NCI-H128 (cell line): ENCODE data around the gene DYNC2H1.

ENCODE experiments used
- DNase-seq: peaks from one replicate; lab custom pipeline; 2025; ENCODE audit not compliant: unreplicated experiment; lab: John Stamatoyannopoulos, UW

The DYNC2H1 gene

DNA sequence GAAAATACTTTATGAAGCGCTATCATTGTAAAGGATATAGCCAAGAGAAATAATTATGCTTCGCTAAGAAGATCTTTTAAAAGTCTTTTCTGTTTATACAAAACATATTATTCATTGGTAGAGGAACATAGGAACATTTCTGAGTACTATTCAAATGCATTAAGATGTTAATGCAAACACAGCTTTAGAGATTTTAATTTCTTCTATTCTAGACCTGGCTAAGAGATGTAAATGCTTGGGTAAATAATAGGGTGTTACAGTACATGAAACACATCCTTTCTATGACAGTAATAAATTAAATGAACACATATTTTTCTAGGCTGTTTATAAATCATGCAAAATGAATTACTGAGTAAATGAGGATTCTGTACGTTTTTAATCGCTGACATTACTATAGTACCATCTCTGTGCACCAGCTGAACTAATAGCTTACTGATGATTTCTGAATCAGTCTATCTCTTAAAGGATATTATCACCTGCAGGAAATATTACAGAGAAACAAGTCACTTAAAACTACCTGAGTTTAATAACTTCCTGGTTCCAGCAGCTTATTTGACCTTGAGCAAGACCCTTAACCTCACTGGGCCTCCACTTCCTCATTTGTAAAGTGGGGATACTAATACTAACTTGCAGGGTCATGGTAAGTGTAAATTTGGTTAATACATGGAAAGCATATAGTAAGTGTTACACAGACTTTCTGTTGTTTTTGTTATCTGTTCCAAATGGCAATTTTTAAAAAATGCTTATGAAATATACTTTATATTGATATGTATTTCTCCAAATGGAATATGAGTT is 344.9 kb downstream of the DYNC2H1 start:
- no peak for DNase-seq

DNA sequence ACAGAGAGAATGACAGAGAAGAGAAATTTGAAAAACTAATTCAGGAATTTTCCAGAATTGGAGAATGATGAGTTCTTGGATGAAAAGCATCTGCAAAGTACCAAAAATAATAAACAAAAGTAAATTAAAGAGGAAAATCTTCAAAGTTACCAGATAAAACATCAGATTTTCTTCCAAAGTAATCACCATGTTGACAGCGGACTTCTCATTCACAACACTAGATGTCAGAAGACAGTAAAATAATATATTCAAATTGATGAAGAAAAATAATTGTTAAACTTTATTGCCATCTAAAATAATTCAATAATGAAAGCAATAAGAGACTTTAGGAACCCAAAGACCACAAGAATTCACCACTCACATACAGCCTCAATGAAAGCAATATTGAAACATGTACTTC is 355.2 kb downstream of the DYNC2H1 start:
- no peak for DNase-seq

DNA sequence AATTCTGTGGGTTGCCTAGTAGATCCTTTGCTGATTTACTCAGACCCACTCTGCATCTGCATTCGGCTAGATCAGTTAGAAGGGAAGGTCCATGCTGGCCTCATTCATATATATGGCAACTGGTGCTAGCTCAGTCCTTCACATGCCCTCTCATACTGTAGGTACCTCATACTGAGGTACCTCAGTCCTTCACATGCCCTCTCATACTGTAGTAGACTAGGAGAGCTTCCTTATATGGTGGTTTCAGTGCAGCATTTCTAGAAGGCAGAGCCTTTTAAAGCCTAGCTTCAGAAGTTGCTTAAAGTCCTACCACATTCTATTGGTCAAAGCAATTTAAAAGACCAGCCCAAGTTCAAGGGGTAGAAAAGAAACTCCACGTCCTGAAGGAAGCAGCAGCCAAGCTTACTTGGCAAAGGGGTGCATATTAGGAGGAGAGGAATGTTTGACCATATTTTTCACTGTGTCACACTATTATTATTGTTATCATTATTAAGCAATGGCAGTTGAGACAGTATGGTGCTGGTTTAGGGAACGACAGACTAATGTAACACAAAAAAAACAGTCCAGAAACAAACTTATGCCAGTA is 356.4 kb downstream of the DYNC2H1 start:
- DNase-seq: no peak

DNA sequence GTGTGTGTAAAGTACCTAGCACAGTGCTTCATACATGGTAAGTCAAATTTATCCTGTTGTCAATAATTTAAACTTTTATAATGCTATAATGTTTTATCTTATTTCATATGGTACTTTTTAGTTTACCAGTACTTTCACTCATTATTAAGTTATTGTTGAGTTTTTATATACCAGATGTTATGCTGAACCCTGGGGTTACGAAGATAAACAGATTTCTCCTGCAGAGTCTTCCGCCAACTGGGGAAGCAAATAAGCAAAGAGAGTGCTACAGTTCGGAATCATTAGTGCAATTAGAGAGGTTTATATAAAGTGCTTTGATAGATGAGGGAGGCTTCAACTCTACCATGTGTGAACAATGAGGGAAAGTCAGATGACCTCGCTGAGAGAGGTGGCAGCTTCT is 362.3 kb downstream of the DYNC2H1 start:
- DNase-seq: no peak

DNA sequence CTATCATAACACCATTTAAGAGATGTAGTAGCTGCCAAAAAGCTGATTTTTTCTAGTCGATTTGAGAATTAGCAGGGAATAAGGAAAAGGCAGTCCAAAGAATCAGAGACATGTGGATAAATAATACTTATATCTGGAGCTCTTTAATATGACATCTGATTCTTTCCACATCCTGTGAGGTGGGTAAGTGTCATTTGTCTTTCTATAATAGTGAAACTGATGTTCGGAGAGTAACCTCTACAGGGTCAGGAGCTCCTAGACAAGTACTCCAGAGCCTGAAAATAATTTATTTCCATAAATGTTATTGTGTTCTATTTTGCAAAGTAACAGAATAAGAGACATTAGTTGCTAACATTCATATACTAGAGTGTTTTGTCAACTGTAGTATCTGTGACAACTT is 367.6 kb downstream of the DYNC2H1 start:
- DNase-seq: no peak

DNA sequence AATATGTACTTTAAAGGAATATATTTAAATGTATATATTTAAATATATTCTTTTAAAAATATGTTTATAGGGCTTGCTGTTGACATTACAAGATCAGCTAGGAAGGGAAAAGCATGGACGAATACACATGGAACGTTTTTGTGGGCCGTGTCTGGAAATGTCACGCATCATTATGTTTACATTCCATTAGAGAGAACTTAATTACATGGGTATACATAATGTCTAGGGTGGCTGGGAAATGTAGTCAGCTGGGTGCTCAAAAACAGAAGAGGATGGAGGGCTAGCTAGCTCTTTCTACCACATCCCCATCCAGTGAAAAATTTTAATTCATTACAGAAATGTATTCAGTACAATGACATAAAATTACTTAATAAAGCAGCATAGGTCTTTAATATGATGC is 371.2 kb downstream of the DYNC2H1 start:
- no peak for DNase-seq

DNA sequence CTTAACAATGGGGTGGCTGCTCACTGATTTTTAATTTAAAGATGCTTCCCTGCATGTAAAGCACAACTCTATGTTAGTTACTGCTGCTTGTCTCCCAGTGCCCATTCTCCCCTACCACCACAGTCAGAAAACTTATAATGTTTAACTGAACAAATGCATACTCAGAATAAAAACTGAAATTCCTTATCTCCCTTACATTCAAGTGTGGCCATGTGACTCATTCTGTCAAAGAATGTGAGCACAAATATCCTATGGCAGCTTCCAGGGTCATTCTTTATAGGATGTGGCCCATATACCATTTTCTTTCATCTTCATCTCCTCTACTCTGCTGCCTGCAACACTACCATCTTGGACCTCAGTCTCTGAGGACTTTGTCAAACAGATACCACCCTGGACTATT is 374.8 kb downstream of the DYNC2H1 start:
- no peak for DNase-seq

DNA sequence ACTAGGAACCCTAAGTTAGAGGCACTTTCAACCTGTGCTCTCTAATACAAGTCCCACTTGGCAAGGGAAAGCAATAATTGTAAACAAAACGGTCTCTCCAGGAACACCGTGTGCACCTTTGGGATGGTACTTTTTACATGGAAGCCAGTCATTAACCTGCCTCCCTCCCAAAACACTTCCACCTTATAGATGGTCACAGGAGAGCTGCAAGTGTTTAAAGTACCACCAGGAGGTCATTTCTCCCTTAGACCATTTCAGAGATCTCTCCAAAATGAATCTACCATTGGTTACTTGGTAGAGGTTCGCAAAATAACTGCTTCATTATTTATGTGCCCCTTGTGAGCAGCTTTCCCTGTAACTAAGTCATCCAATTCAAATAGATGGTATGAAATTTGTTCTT is 375.3 kb downstream of the DYNC2H1 start:
- DNase-seq: no peak

DNA sequence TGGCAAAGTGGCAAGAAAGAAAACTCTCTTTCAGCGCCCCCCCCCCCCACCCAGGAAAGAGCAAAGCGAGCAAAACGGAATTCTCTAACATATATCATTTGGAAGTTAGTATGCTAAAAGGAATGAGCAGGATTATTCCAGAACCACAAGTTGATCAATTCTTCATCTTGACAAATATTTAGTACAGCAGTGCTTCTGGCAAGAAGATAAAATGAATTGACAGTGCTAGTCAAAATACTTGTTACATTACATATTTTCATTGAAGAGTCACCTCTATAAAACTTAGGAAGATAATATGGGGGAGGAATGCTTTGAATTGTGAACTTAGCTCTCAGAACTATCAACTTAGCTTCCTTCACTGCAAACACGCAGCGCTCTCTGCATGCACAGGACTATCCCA is 377.4 kb downstream of the DYNC2H1 start:
- DNase-seq: no peak

DNA sequence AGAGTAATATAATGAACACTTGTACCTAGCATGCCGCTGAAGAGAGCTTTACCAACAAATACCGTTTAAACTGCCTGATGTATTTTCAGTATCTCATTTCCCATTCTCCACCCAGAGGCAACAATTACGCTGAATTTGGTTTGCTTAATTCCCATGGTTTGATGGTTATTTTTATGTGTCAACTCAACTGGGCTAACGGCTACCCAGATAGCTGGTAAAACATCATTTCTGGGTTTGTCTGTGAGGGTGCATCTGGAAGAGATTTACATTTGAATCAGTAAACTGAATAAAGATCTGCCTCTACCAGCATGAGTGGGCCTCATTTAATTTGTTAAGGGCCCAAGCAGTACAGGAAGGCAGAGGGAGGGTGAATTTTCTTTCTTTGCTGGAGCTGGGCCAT is 377.9 kb downstream of the DYNC2H1 start:
- no peak for DNase-seq

DNA sequence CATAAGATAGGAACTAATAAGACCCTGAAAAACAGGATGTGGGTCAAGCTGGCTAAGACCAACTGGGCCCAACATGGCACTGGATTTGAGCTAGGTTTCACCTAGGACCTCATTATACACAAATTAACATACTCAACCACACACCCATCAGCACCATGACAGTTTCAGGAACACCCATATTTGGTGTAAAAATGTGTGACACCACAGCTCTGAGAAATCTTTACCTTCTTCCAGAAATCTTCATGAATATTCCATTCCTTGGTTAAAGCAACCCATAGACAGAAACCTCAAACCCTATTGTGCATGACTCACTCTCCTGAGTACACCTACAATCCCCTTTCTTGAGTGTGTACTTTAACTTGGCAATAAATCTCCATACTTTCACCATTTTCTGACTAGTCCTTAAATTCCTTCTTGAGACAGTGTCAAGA is 378.8 kb downstream of the DYNC2H1 start:
- no peak for DNase-seq

DNA sequence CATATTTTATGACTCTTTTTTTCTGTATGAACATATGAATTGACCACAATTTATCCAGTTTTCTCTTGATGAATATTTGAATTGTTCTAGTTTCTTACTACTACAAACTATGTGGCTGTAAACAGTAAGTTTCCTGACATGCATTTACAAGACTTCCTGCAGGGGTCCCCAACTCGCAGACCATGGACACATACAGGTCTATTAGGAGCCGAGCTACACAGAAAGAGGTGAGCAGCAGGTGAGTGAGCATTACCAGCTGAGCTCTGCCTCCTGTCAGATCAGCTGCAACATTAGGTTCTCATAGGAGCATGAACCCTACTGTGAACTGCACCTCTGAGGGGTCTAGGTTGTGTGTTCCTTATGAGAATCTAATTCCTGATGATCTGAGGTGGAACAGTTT is 379.4 kb downstream of the DYNC2H1 start:
- no peak for DNase-seq

DNA sequence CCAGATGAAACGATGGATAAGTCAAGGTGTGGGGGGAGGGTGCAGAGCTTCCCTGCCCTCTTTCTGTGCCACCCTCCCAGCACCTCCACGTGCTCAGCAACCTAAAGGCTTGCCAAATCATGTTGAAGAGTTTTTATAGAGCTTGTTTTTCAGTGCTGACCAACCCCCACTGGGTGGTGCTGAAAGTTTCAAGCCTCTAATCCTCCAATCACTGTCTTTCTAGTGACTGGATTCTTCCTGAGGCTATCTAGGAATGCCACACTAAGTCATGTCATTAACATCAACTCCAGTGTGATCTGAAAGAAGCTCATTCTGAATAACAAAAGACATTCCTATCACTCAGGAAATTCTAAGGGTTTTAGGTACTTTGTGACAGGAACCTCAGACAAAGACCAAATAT is 382.6 kb downstream of the DYNC2H1 start:
- no peak for DNase-seq

DNA sequence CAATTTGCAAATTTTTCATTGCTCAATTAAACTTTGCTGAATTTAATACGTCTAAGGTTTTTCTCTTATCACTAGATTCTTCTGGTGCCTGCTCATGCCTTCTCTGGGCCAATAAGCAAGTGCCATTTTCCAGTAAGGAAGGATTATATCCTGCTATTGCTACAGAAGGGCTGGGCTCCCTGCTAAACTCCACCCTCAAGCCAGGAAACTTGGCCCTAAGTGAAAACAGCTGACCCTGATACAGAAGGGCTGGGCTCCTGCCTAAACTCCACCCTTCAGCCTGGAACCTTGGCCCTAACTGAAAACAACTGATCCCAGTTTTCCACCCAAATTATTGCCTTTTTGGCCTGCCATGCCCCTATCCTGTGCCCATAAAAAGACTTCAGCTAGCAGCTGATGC is 385.3 kb downstream of the DYNC2H1 start:
- DNase-seq: no peak

DNA sequence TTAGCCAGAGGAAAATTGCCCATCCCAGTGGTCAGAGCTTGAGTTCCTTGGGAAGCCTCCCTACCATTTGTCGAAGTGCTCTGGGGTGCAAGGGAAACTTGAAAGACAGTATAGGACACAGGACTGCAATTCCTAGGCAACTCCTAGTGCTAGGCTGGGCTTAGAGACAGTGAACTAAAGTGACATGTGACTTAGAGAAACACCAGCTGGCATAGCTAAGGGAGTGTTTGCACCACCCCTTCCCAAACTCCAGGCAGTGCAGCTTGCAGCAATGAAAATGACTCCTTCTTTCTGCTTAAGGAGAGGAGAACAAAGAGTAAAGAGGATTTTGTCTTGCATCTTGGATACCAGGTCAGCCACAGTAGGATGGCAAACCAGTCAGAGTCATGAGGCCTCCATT is 388.0 kb downstream of the DYNC2H1 start:
- no peak for DNase-seq

DNA sequence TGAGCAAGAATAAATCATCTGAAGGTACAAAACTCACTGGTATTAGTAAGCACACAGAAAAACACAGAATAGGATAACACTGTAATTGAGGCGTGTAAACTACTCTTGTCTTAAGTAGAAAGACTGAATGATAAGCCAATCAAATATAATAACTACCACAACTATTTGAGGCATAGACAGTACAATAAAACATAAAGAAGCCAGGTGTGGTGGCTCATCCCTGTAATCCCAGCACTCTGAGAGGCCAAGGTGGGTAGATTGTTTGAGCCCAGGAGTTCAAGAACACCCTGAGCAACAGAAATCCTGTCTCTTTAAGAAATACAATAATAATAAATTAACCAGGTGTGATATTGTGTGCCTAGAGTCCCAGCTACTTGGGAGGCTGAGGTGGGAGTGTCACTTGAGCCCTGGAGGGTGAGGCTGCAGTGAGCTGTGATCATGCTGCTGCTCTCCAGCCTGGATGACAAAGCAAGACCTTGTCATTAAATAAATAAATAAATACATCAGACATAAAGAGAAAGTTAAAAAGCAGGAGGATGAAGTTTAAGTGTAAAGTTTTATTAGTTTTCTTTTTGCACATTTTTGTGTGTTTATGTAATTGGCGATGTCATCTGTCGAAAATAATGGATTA is 390.6 kb downstream of the DYNC2H1 start:
- DNase-seq: no peak

DNA sequence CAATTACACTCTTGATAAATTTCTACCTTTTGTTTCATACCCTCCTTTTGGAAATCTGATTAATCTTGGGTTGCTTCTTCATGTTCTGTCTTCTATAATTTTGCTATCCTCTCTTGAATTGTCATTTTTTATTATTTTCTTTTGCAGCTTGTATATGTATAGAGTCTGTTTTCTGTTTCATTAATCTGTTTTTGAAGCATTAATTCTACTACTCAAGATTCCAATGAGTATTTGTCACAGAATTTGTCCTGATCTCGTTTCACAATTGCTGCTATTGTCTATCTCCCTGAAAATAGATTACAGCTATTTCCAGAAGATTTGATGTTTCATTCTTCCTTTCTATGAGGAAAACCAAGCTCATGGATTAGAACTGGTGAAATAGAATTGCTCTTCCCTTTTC is 406.1 kb downstream of the DYNC2H1 start:
- DNase-seq: no peak

DNA sequence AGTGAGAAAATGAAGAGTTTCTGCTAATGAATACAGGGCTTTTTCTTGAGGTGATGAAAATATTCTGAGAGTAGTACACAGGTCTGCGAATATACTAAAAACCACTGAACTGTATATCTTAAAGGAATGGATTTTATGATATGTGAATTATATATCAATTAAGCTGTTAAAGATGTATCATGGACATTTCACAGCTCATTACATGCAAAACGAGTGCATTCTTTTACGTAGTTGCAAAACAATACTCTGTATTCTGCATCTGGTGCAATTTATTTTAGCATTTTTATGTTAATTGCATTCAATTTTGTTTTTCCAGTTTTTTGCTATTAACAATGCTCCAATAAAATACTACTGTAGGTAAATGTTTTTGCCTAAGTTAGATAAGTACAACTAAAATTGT is 411.6 kb downstream of the DYNC2H1 start:
- DNase-seq: no peak

DNA sequence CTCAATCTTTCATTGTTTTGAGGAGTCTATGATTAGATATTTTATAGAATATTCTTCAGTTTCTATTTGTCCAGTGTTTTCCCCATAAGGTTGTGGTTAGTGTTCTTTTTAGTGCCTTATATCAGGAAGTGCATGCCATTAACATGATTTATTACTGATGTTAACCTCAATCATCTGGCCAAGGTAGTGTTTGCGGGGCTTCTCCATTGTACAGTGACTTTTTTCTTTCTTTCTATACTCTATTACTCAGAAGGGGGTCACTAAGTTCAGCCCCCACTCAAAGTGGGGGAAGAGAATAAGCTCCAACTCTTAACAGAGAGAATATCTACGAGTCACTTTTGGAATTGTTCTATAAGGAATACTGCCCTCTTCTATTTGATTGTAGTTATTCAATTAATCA is 415.8 kb downstream of the DYNC2H1 start:
- no peak for DNase-seq

DNA sequence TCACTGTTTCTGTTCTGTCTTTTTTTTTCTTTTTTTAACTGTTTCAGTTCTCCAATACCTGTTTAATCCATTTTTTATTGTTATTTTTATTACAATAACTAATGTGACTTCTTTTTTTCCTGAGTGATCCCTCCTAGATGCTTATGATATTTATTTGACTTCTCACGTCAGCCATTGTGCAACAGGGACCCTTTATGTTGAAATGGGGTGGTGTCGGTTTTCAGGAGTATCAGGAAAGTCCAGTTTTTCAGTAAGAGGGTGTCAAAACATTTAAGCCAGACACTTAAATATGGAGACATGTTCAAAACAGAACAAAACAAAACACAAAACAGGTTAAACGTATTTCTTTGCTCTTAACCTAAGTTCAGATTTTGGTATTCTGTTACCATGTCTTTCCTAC is 418.8 kb downstream of the DYNC2H1 start:
- DNase-seq: no peak

DNA sequence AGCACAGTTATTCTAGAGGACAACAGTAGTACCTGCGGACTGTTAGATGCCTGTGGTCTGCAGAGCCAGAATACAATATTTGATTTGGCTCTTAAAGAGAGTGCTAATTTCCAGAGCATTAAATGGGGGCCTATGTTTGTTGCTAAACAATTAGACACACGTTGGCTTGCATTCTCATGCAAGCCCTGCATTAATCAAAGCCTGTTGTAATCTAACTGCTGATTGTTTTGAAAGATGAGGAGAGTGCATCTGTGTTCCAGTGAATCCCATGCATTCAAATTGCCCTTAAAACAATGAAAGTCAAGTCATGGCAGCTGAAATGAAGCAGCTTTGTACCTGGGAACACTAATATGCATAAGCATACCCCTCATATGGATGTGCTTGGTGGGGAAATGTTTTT is 419.4 kb downstream of the DYNC2H1 start:
- no peak for DNase-seq

DNA sequence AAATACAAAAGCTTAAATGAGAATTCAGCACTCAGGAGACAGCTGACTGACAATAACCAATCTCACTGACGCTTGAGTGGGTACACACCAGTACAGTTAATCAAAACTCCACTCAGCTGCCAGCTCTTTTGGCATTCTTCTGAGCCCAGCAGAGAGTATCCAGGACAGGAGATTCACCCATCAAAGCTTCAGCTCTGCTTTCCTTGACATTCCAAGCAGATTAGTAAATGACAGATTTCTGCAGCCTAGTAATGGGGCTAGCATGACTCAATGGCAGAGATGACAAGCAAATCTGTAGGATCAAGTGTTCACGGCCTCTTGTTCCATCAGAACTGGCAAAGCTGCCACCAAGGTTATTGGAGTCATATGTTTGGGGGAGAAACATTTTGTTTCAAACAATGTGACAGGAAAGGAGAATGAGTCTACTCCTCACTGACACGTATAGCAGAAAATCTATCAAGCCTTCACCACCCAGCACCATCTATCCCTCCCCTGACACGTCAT is 420.0 kb downstream of the DYNC2H1 start:
- no peak for DNase-seq
